K562 (cell line): ENCODE results near the gene TPM4.
A peak's percentile ranks its signal among the peaks of the same experiment; 100 is the strongest.

ENCODE experiments used
- CHD1 ChIP-seq: fragments of 200-600 bp; sonication (generic); IDR thresholded peaks from one replicate; pipeline ENCODE4 v1.6.1; 2012; ENCODE audit warnings: mild to moderate bottlenecking, moderate library complexity, low read length, inconsistent platforms
- EZH2 ChIP-seq: IDR thresholded peaks from 2 replicates; pipeline ENCODE4 v1.6.1; 2012; ENCODE audit warnings: low read depth, mild to moderate bottlenecking, inconsistent platforms, low read length, borderline replicate concordance
- HMG20B ChIP-seq: fragments of 250-450 bp; sonication (Bioruptor Pico); IDR thresholded peaks from 2 replicates; pipeline ENCODE4 v1.5.0; 2021; ENCODE audit warnings: mild to moderate bottlenecking
- KLF16 ChIP-seq: IDR thresholded peaks from 2 replicates; pipeline ENCODE4 v1.6.1; 2016; ENCODE audit warnings: antibody characterized with exemption
- MITF ChIP-seq: IDR thresholded peaks from 2 replicates; pipeline ENCODE4 v1.6.1; 2014; ENCODE audit warnings: antibody characterized with exemption
- POLR2A ChIP-seq: fragments of 450-650 bp; conservative IDR thresholded peaks from 2 replicates; pipeline ENCODE4 v1.6.1; 2016
- PRPF4 ChIP-seq: fragments of 200-400 bp; formaldehyde crosslinking; IDR thresholded peaks from one replicate; pipeline ENCODE4 v1.6.1; 2017; ENCODE audit warnings: low read length, low read depth, mild to moderate bottlenecking; ENCODE audit not compliant: insufficient read depth, poor library complexity, severe bottlenecking
- YY1 ChIP-seq, 3 experiments: IDR thresholded peaks; 2 replicates each; pipeline ENCODE4 v1.6.1; 2011; ENCODE audit warnings: low read length in 2 of 3, mild to moderate bottlenecking in 2 of 3, moderate library complexity in 2 of 3, borderline replicate concordance in 1 of 3, control low read depth in 1 of 3, low read depth in 1 of 3; ENCODE audit not compliant: insufficient read depth in 3 of 3, insufficient replicate concordance in 2 of 3, control insufficient read depth in 1 of 3, insufficient read length in 1 of 3; ENCODE audit errors: extremely low read depth in 1 of 3
- ZZZ3 ChIP-seq: fragments of 450-650 bp; IDR thresholded peaks from 2 replicates; pipeline ENCODE4 v1.6.1; 2016; ENCODE audit warnings: antibody characterized with exemption, mild to moderate bottlenecking, moderate library complexity
- TF ChIP-seq, protein P1 (sequence below), 3 experiments: IDR thresholded peaks in 2 of 3; conservative IDR thresholded peaks in 1 of 3; 2 replicates each; pipeline ENCODE4 v1.5.1; 2011 to 2012; ENCODE audit warnings: low read length in 3 of 3, mild to moderate bottlenecking in 3 of 3, control low read depth in 2 of 3, improper control_type of control experiment in 1 of 3, inconsistent platforms in 1 of 3, low read depth in 1 of 3, mixed read lengths in 1 of 3, moderate library complexity in 1 of 3; ENCODE audit not compliant: insufficient read depth in 2 of 3
- TF ChIP-seq, protein P2 (sequence below): sonication (generic); formaldehyde crosslinking; IDR thresholded peaks from 2 replicates; pipeline ENCODE4 v1.8.0; 2022; ENCODE audit warnings: mild to moderate bottlenecking, low read depth, missing genetic modification reagents

- TF ChIP-seq POLR2A (peak; percentile 75), HMG20B (CRISPR knock-in tag) (no peak), MITF (no peak; the same call in 1 of the 2 replicates), ZZZ3 (peak; percentile 84; the same call in 1 of the 2 replicates), KLF16 (no peak), YY1 (IDR thresholded peaks at IDR 0.05; ENCODE audit: borderline replicate concordance in 1 of 3, control insufficient read depth in 1 of 3, extremely low read depth in 1 of 3, insufficient read depth in 3 of 3, insufficient read length in 1 of 3, insufficient replicate concordance in 2 of 3, low read depth in 1 of 3, low read length in 2 of 3) (peak in 2 of 3 experiments; percentile 72 to 89), PRPF4 (no peak), EZH2 (no peak), CHD1 (no peak)
- TF ChIP-seq, protein P1, sequence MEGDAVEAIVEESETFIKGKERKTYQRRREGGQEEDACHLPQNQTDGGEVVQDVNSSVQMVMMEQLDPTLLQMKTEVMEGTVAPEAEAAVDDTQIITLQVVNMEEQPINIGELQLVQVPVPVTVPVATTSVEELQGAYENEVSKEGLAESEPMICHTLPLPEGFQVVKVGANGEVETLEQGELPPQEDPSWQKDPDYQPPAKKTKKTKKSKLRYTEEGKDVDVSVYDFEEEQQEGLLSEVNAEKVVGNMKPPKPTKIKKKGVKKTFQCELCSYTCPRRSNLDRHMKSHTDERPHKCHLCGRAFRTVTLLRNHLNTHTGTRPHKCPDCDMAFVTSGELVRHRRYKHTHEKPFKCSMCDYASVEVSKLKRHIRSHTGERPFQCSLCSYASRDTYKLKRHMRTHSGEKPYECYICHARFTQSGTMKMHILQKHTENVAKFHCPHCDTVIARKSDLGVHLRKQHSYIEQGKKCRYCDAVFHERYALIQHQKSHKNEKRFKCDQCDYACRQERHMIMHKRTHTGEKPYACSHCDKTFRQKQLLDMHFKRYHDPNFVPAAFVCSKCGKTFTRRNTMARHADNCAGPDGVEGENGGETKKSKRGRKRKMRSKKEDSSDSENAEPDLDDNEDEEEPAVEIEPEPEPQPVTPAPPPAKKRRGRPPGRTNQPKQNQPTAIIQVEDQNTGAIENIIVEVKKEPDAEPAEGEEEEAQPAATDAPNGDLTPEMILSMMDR (IDR thresholded peaks at IDR 0.05 in 2 of 3, conservative IDR thresholded peaks at IDR 0.05 in 1 of 3; ENCODE audit: insufficient read depth in 2 of 3, low read depth in 1 of 3, low read length in 3 of 3), result peak; percentile 91 to 97 (median 92)
- TF ChIP-seq, protein P2, sequence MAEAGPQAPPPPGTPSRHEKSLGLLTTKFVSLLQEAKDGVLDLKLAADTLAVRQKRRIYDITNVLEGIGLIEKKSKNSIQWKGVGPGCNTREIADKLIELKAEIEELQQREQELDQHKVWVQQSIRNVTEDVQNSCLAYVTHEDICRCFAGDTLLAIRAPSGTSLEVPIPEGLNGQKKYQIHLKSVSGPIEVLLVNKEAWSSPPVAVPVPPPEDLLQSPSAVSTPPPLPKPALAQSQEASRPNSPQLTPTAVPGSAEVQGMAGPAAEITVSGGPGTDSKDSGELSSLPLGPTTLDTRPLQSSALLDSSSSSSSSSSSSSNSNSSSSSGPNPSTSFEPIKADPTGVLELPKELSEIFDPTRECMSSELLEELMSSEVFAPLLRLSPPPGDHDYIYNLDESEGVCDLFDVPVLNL (CRISPR knock-in tag), result peak; percentile 95
These were observed 35.0 kb downstream of the TPM4 start, which contains the start of gene RAB8A for GRCh38 chr19:16111160-16111908.
